Karpas-422 (cell line): Measurements from ENCODE around the gene NDUFB2. TPM values are rescaled to one million over a fixed set of nuclear protein-coding genes. Genes with fewer than 3 reads are reported as not detected.
"Not testable (repeated sequence)": the region's sequence is repeated elsewhere in the genome, so short reads cannot be mapped to it uniquely, and the experiment has no call there.

Experiments used
- DNase-seq: peaks from one replicate; pipeline ENCODE4 v3.0.0-alpha.2; 2015
- H2AFZ ChIP-seq: fragments of 200-600 bp; sonication (generic); 2 replicates; pipeline ENCODE4 v1.6.1; 2014; ENCODE audit warnings: antibody characterized with exemption, low read length, mixed read lengths
- H3K27ac ChIP-seq: fragments of 200-600 bp; sonication (generic); 2 replicates; pipeline ENCODE4 v1.5.1; 2014; ENCODE audit warnings: mild to moderate bottlenecking, low read length, moderate library complexity
- H3K27me3 ChIP-seq: fragments of 200-600 bp; sonication (generic); 2 replicates; pipeline ENCODE4 v1.6.1; 2014; ENCODE audit warnings: low read length, mixed read lengths
- H3K36me3 ChIP-seq: fragments of 200-600 bp; sonication (generic); 2 replicates; pipeline ENCODE4 v1.6.1; 2014; ENCODE audit warnings: low read length, mixed read lengths; ENCODE audit not compliant: insufficient read depth
- H3K4me1 ChIP-seq: fragments of 200-600 bp; sonication (generic); 2 replicates; pipeline ENCODE4 v1.6.1; 2014; ENCODE audit warnings: mild to moderate bottlenecking, low read length, mixed read lengths
- H3K4me2 ChIP-seq: fragments of 200-600 bp; sonication (generic); 2 replicates; pipeline ENCODE4 v1.6.1; 2014; ENCODE audit warnings: low read length, low read depth, mild to moderate bottlenecking; ENCODE audit not compliant: poor library complexity, severe bottlenecking
- H3K4me3 ChIP-seq: fragments of 200-600 bp; sonication (generic); 2 replicates; pipeline ENCODE4 v1.5.1; 2014; ENCODE audit warnings: mild to moderate bottlenecking, antibody characterized with exemption, low read length, mixed read lengths
- H3K79me2 ChIP-seq: fragments of 200-600 bp; sonication (generic); 2 replicates; pipeline ENCODE4 v1.6.1; 2014; ENCODE audit warnings: mild to moderate bottlenecking, low read length, mixed read lengths
- H3K9ac ChIP-seq: fragments of 200-600 bp; sonication (generic); 2 replicates; pipeline ENCODE4 v1.6.0; 2014; ENCODE audit warnings: low read length
- H3K9me2 ChIP-seq: fragments of 200-600 bp; sonication (generic), shearing (Covaris generic); replicated peaks from 2 replicates; pipeline ENCODE4 v1.6.0; 2014; ENCODE audit warnings: mild to moderate bottlenecking, low read length, moderate library complexity; ENCODE audit not compliant: insufficient read depth
- H3K9me3 ChIP-seq: fragments of 300-700, 200-600 bp; sonication (generic); 2 replicates; pipeline ENCODE4 v1.6.1; 2014; ENCODE audit warnings: low read length, mixed read lengths
- H4K20me1 ChIP-seq: fragments of 200-600 bp; sonication (generic); 2 replicates; pipeline ENCODE4 v1.6.1; 2014; ENCODE audit warnings: mild to moderate bottlenecking, antibody characterized with exemption, low read length, low read depth; ENCODE audit not compliant: insufficient read depth
- total RNA-seq: library from RNA; depleted of rRNA; stranded (reverse); fragments of >200 nt; shearing (Covaris generic); gene quantifications from 2 replicates; pipeline ENCODE4 v1.2.3, GENCODE V29; 2014; ENCODE audit warnings: low replicate concordance

The NDUFB2 gene
- total RNA-seq, 1 experiment from 2014 or later, result 297 TPM

DNA sequence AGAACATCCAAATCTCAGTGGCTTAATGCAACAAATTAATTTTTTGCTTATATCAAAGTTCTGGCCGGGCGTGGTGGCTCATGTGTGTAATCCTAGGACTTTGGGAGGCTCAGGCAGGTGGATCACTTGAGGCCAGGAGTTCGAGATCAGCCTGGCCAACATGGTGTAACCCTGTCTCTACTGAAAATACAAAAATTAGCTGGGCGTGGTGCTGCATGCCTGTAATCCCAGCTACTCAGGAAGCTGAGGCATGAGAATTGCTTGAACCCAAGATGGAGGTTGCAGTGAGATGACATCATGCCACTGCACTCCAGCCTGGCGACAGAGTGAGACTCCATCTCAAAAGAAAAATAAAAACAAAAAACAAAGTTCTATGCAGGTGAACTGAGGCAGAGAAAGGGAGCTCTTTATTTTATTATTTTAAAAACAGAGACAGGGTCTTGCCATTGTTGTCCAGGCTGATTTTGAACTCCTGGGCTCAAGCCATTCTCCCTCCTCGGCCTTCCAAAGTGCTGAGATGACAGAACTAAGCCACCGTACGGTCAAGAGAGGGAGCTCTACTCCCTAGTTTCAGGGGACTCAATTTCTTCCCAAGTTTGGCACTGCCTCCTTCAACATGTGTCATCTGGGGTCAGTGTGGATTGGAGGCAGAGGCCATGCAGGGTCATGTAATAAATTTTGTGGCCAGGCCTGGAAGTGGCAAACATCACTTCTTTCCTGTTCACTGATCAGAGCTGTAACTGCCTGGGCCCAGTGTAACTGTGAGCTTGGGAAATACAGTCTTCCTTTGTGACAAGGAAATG is 21.4 kb upstream of the NDUFB2 start:
- Histone ChIP-seq H3K9ac (peak overlapping the region; percentile 88), H3K9me3 (no peaks in the 10 kb centered on the region), H3K27me3 (no peaks in the 10 kb centered on the region), H3K4me1 (peaks cover 56% of the 10 kb centered on the region), H3K4me2 (peak overlapping the region; percentile 94), H3K36me3 (peaks cover 6% of the 10 kb centered on the region; the same call in 1 of the 2 replicates), H3K79me2 (peaks cover 20% of the 10 kb centered on the region), H3K27ac (peak overlapping the region; percentile 87), H3K9me2 (no peaks in the 10 kb centered on the region), H3K4me3 (peak overlapping the region; percentile 77), H2AFZ (0 out of 2 replicates have a peak overlapping the region, but pooled peaks have one; percentile 34), H4K20me1 (no peaks in the 10 kb centered on the region)
- peak; percentile 66 for DNase-seq

DNA sequence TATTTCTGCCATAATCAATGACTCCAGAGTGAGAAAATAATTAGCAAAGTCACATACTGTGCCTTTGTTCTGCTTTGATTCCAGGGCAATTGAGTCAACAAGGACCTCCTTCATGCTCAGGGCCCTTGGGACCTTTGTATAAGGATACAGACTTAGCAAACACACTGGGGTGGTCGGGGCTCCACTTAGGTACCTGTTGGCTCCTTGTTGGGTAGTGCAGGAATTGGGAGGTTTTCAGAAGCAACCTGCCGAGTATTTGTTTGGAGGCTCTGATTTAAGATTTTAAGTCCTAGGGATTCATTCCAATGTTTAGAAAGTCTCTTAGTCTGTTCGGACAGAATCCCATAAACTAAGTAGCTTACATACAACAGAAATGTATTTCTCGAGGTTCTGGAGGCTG is 20.8 kb upstream of the NDUFB2 start:
- peaks cover 20% of the 10 kb centered on the region for H3K79me2 ChIP-seq
- 0 out of 2 replicates have a peak overlapping the region, but pooled peaks have one; percentile 34 for H2AFZ ChIP-seq
- H3K9me3 ChIP-seq, result no peaks in the 10 kb centered on the region
- peak overlapping the region; percentile 94 for H3K4me2 ChIP-seq
- H3K4me1 ChIP-seq, result peaks cover 56% of the 10 kb centered on the region
- DNase-seq, result no peak
- no peaks in the 10 kb centered on the region for H3K27me3 ChIP-seq
- H3K9ac ChIP-seq, result peak overlapping the region; percentile 40
- peaks cover 6% of the 10 kb centered on the region; the same call in 1 of the 2 replicates for H3K36me3 ChIP-seq
- H3K4me3 ChIP-seq, result peak overlapping the region; percentile 77
- peak overlapping the region; percentile 87 for H3K27ac ChIP-seq
- no peaks in the 10 kb centered on the region for H4K20me1 ChIP-seq
- H3K9me2 ChIP-seq, result no peaks in the 10 kb centered on the region

DNA sequence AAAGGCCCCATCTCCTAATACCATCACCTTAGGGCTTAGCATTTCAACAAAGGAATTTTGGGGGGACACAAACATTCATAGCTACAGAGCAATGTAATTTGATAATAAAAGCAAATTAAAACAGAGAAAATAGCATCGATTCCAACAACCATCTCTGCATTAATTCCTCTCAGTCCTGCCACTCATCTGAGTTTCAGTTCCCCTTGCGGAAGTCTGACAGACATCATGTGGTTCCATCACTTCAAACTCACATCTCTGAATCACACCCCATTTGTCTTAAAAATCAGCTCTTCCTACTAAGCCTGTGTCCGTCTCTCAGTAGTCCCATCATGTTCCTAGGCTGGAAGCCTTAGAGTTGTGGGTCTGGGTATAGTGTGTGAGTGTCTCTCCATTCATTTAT is 20.2 kb upstream of the NDUFB2 start:
- H2AFZ ChIP-seq, result no peak overlapping the region; the same call in 1 of the 2 replicates
- H3K79me2 ChIP-seq, result peaks cover 20% of the 10 kb centered on the region
- H3K27ac ChIP-seq, result peak overlapping the region; percentile 87
- H3K9ac ChIP-seq, result peak overlapping the region; percentile 40
- H3K9me3 ChIP-seq, result no peaks in the 10 kb centered on the region
- H3K36me3 ChIP-seq, result peaks cover 6% of the 10 kb centered on the region; the same call in 1 of the 2 replicates
- H3K9me2 ChIP-seq, result no peaks in the 10 kb centered on the region
- peaks cover 56% of the 10 kb centered on the region for H3K4me1 ChIP-seq
- H3K27me3 ChIP-seq, result no peaks in the 10 kb centered on the region
- H3K4me3 ChIP-seq, result peak overlapping the region; percentile 77; the same call in 1 of the 2 replicates
- H3K4me2 ChIP-seq, result peak overlapping the region; percentile 94
- peak; percentile 87 for DNase-seq
- H4K20me1 ChIP-seq, result no peaks in the 10 kb centered on the region

DNA sequence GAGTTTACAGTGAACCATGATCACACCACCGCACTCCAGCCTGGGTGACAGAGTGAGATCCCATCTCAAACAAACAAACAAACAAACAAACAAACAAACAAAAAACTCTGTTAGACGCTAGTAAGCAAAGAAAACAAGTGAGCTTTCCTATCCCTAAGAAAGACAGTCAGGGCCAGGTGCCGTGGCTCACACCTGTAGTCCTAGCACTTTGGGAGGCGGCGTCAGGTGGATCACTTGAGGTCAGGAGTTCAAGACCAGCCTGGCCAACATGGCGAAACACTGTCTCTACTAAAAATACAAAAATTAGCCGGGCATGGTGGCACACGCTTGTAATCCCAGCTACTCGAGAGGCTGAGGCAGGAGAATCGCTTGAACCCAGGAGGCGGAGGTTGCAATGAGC is 19.6 kb upstream of the NDUFB2 start:
- H3K27ac ChIP-seq, result peak overlapping the region; percentile 87
- H3K4me1 ChIP-seq, result peaks cover 55% of the 10 kb centered on the region
- H3K4me2 ChIP-seq, result peak overlapping the region; percentile 94

DNA sequence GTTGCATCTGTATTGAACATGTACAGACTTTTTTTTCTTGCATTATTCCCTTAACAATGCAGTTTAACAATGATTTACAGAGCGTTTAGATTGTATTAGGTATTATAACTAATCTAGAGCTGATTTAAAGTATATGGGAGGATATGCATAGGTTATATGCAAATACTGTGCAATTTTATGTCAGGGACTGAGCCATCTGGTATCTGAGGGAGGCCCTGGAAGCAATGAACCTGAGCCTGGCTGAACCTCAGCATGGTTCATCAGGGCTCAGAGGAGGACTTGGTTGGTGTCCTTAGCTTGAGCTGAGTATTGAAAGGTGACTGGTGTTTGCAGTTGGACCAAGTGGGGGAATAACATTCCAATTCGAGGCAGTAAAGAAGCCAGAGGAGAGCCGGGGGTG is 19.0 kb upstream of the NDUFB2 start:
- no peaks in the 10 kb centered on the region for H3K9me2 ChIP-seq
- no peaks in the 10 kb centered on the region for H3K27me3 ChIP-seq
- peak; percentile 65 for DNase-seq
- peaks cover 50% of the 10 kb centered on the region for H3K4me1 ChIP-seq
- H4K20me1 ChIP-seq, result no peaks in the 10 kb centered on the region
- no peaks in the 10 kb centered on the region for H3K9me3 ChIP-seq
- H3K4me3 ChIP-seq, result peak overlapping the region; percentile 8; the same call in 1 of the 2 replicates
- peaks cover 20% of the 10 kb centered on the region for H3K79me2 ChIP-seq
- H3K4me2 ChIP-seq, result peak overlapping the region; percentile 49
- no peak overlapping the region for H2AFZ ChIP-seq
- peak overlapping the region; percentile 31; the same call in 1 of the 2 replicates for H3K9ac ChIP-seq
- H3K27ac ChIP-seq, result peak overlapping the region; percentile 87
- H3K36me3 ChIP-seq, result peaks cover 6% of the 10 kb centered on the region; the same call in 1 of the 2 replicates

More for the DNA sequence above, 19.6 kb upstream of the NDUFB2 start:
- peaks cover 20% of the 10 kb centered on the region for H3K79me2 ChIP-seq
- H3K27me3 ChIP-seq, H3K36me3 ChIP-seq, H3K9ac ChIP-seq, H2AFZ ChIP-seq, DNase-seq, H3K9me2 ChIP-seq, H4K20me1 ChIP-seq, H3K9me3 ChIP-seq: not testable (repeated sequence)
- 0 out of 2 replicates have a peak overlapping the region, but pooled peaks have one; percentile 5 for H3K4me3 ChIP-seq

DNA sequence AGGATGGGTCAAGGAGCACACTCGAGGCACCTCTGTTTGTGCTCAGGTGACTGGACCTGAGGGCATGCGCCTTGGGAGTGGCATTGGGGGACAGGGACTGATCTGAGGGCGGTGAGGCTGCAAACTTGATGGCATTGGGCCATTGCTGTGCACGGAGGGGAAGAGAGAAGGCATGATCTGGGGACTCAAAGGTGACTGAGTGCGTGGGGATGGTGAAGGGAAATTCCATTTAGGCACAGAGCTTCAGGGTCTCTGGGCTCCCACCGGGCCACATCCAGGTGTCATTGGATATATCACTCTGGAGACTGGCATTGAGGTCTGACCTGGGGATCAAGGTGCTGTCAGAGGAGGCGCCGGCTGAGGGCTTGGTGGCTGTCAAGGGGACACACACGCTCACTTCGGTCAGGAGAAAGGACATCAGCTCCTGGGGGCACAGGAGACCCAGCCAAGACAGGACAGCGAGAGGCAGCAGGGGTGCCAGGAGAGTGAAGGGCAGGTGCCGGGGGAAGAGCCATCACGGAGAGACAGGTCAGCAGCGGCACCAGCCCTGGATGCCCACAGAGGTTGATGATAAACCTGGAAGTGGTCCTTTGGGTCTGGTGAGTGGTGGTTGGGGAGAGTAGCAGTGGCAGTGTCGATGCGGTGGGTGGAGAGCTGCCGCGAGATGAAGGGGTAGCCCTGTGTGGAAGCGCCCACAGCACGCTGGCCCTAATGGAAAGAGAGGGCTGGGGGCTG is 18.3 kb upstream of the NDUFB2 start:
- Histone ChIP-seq H3K4me2 (no peak overlapping the region), H2AFZ (no peak overlapping the region), H3K4me3 (peak overlapping the region; percentile 8; the same call in 1 of the 2 replicates), H3K9ac (peak overlapping the region; percentile 31; the same call in 1 of the 2 replicates), H3K9me2 (no peaks in the 10 kb centered on the region), H3K27ac (peak overlapping the region; percentile 87), H3K9me3 (no peaks in the 10 kb centered on the region), H3K79me2 (peaks cover 20% of the 10 kb centered on the region), H3K4me1 (peaks cover 48% of the 10 kb centered on the region), H4K20me1 (no peaks in the 10 kb centered on the region), H3K36me3 (peaks cover 6% of the 10 kb centered on the region; the same call in 1 of the 2 replicates), H3K27me3 (no peaks in the 10 kb centered on the region)
- no peak for DNase-seq

DNA sequence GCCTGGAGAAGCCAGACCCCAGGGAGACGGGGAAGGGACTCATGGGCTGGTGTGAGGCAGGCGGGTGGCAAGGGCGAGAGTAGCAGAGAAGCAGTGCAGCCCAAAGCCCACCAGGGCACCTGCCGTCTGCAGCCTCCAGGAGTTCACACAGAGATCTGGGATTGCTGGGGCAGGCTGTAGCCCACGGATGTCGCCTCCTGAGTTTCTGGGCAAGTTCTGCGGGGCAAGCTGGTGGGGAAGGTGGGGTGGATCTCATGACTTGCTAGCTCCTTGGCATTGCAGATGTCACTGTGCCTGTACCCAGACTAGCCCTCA is 17.7 kb upstream of the NDUFB2 start:
- DNase-seq, result no peak
- Histone ChIP-seq H4K20me1 (no peaks in the 10 kb centered on the region), H3K4me2 (no peak overlapping the region), H2AFZ (no peak overlapping the region), H3K9me2 (no peaks in the 10 kb centered on the region), H3K4me3 (no peak overlapping the region), H3K27ac (no peak overlapping the region), H3K9ac (no peak overlapping the region), H3K9me3 (no peaks in the 10 kb centered on the region), H3K27me3 (no peaks in the 10 kb centered on the region), H3K79me2 (peaks cover 18% of the 10 kb centered on the region), H3K4me1 (peaks cover 43% of the 10 kb centered on the region), H3K36me3 (peaks cover 6% of the 10 kb centered on the region; the same call in 1 of the 2 replicates)

DNA sequence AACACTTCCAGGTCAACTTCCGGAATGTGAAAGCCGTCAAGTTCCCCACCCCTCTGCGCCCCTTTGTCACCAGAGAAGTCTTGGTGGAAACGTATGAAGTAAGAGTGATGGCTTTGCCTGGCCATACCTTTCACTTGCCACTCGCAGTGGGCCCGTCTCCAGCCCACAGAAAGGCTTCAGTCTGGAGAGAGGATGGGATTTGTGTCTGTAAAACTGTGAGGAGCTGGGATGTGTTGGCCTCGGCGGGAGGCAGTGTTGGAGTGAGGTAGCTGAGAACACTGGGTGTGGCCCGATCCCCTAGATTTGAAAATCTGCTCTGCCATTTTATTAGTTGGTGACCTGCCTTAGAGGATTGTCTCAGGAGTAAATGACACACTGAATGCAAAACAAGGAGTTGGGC is 17.3 kb upstream of the NDUFB2 start:
- Histone ChIP-seq H3K9me3 (no peaks in the 10 kb centered on the region), H3K4me2 (no peak overlapping the region), H3K36me3 (peaks cover 6% of the 10 kb centered on the region; the same call in 1 of the 2 replicates), H3K27ac (no peak overlapping the region), H3K9ac (no peak overlapping the region), H3K79me2 (peaks cover 17% of the 10 kb centered on the region), H4K20me1 (no peaks in the 10 kb centered on the region), H3K9me2 (no peaks in the 10 kb centered on the region), H2AFZ (no peak overlapping the region), H3K4me1 (peaks cover 39% of the 10 kb centered on the region), H3K4me3 (no peak overlapping the region), H3K27me3 (no peaks in the 10 kb centered on the region)
- DNase-seq, result no peak
